Measurements from ENCODE around the gene MYO1E.

Gene MYO1E

DNA sequence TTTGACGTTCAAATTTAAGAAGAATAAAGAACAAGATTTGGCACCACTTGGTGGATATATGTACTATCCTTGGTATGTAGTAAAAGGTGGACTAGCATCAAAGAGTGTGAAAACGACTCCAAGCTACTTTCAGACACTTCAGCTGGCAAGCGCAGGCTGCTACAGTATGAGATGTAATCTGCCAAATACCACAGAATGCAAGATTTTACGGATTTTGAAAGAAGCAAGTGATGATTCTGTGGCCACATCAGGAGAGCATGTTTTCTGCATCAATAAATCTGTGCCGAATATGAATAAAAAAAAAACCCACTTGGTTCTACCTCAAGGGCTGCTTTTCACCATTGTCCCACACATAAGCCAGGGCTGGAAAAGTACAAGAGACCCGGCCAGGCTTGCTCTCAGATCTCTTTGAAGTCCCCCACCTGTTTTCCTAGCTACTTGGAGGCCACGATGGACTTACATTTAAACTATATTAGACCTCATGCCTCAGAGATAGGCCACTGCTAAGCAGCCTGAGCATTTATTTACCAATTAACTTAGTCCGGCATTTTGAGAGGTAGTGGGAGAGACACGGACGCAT, 37.4 kb downstream of the MYO1E start:
- Histone ChIP-seq H3K9ac (ENCODE audit: low read length) (no peak overlapping the region), H3K27ac (ENCODE audit: low read depth, low read length) (no peak overlapping the region), H3K4me3 (ENCODE audit: low read depth, low read length) (no peak overlapping the region)

DNA sequence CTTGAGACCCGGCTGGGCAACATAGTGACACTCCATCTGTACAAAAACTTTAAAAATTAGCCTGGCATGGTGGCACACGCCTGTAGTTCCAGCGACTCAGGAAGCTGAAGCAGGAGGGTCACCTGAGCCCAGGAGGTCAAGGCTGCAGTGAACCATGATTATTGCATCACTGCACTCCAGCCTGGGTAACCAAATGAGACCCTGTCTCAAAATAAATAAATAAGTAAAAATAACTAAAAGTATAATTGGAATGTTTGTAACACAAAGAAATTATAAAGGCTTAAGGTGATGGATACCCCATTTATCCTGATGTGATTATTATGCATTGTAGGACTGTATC, 38.6 kb downstream of the MYO1E start:
- no peak overlapping the region for H3K27ac ChIP-seq (ENCODE audit: low read depth, low read length)

More for the DNA sequence above, 37.4 kb downstream of the MYO1E start:
- H3K36me3 ChIP-seq (ENCODE audit: control insufficient read depth, insufficient read depth, low read length): no peaks in the 10 kb centered on the region
- no peaks in the 10 kb centered on the region for H3K9me3 ChIP-seq (ENCODE audit: control insufficient read depth, insufficient read depth, low read depth, low read length)
- H3K27me3 ChIP-seq (ENCODE audit: control insufficient read depth, insufficient read depth, low read length): no peaks in the 10 kb centered on the region
- peaks cover 18% of the 10 kb centered on the region for H3K4me1 ChIP-seq (ENCODE audit: control insufficient read depth, insufficient read depth, low read length)

GRCh38 chr15:59333401-59334075, 39.1 kb downstream of the MYO1E start:
- H3K9ac ChIP-seq (ENCODE audit: low read length): no peak overlapping the region
- no peaks in the 10 kb centered on the region for H3K27me3 ChIP-seq (ENCODE audit: control insufficient read depth, insufficient read depth, low read length)
- H3K9me3 ChIP-seq (ENCODE audit: control insufficient read depth, insufficient read depth, low read depth, low read length): no peaks in the 10 kb centered on the region
- no peaks in the 10 kb centered on the region for H3K36me3 ChIP-seq (ENCODE audit: control insufficient read depth, insufficient read depth, low read length)
- peaks cover 31% of the 10 kb centered on the region for H3K4me1 ChIP-seq (ENCODE audit: control insufficient read depth, insufficient read depth, low read length)
- H3K27ac ChIP-seq (ENCODE audit: low read depth, low read length): no peak overlapping the region
- no peak overlapping the region for H3K4me3 ChIP-seq (ENCODE audit: low read depth, low read length)

More for the DNA sequence above, 38.6 kb downstream of the MYO1E start:
- H3K9ac ChIP-seq (ENCODE audit: low read length): no peak overlapping the region
- no peaks in the 10 kb centered on the region for H3K9me3 ChIP-seq (ENCODE audit: control insufficient read depth, insufficient read depth, low read depth, low read length)
- H3K4me1 ChIP-seq (ENCODE audit: control insufficient read depth, insufficient read depth, low read length): peaks cover 26% of the 10 kb centered on the region
- H3K4me3 ChIP-seq (ENCODE audit: low read depth, low read length): no peak overlapping the region
- no peaks in the 10 kb centered on the region for H3K27me3 ChIP-seq (ENCODE audit: control insufficient read depth, insufficient read depth, low read length)
- no peaks in the 10 kb centered on the region for H3K36me3 ChIP-seq (ENCODE audit: control insufficient read depth, insufficient read depth, low read length)

- H3K4me1 ChIP-seq (ENCODE audit: control insufficient read depth, insufficient read depth, low read length): peaks cover 34% of the 10 kb centered on the region
- H3K36me3 ChIP-seq (ENCODE audit: control insufficient read depth, insufficient read depth, low read length): no peaks in the 10 kb centered on the region
- no peak overlapping the region for H3K4me3 ChIP-seq (ENCODE audit: low read depth, low read length)
- H3K27me3 ChIP-seq (ENCODE audit: control insufficient read depth, insufficient read depth, low read length): no peaks in the 10 kb centered on the region
- H3K9ac ChIP-seq (ENCODE audit: low read length): no peak overlapping the region
- no peaks in the 10 kb centered on the region for H3K9me3 ChIP-seq (ENCODE audit: control insufficient read depth, insufficient read depth, low read depth, low read length)
- H3K27ac ChIP-seq (ENCODE audit: low read depth, low read length): no peak overlapping the region
These were observed 40.7 kb downstream of the MYO1E start for GRCh38 chr15:59332009-59332408.

DNA sequence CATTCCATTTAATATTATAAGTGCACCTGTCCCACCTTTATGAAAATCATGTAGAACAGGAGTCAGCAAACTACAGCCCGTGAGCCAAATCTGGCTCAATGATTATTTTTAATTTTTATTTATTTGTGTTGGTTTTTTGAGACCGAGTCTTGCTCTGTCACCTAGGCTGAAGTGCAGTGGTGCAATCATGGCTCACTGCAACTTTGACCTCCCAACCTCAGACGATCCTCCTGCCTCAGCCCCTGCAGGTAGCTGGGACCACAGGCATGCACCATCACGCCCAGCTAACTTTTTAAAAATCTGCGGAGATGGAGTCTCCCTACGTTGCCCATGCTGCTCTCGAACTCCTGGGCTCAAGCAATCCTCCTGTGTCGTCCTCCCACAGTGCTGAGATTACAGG, 42.0 kb downstream of the MYO1E start:
- H3K27ac ChIP-seq (ENCODE audit: low read depth, low read length): no peak overlapping the region
- H3K36me3 ChIP-seq (ENCODE audit: control insufficient read depth, insufficient read depth, low read length): no peaks in the 10 kb centered on the region
- no peak overlapping the region for H3K4me3 ChIP-seq (ENCODE audit: low read depth, low read length)
- H3K4me1 ChIP-seq (ENCODE audit: control insufficient read depth, insufficient read depth, low read length): peaks cover 38% of the 10 kb centered on the region
- no peaks in the 10 kb centered on the region for H3K9me3 ChIP-seq (ENCODE audit: control insufficient read depth, insufficient read depth, low read depth, low read length)
- no peak overlapping the region for H3K9ac ChIP-seq (ENCODE audit: low read length)
- H3K27me3 ChIP-seq (ENCODE audit: control insufficient read depth, insufficient read depth, low read length): no peaks in the 10 kb centered on the region

- no peak overlapping the region for H3K4me3 ChIP-seq (ENCODE audit: low read depth, low read length)
- H3K27me3 ChIP-seq (ENCODE audit: control insufficient read depth, insufficient read depth, low read length): no peaks in the 10 kb centered on the region
- H3K9me3 ChIP-seq (ENCODE audit: control insufficient read depth, insufficient read depth, low read depth, low read length): no peaks in the 10 kb centered on the region
- peaks cover 38% of the 10 kb centered on the region for H3K4me1 ChIP-seq (ENCODE audit: control insufficient read depth, insufficient read depth, low read length)
- no peaks in the 10 kb centered on the region for H3K36me3 ChIP-seq (ENCODE audit: control insufficient read depth, insufficient read depth, low read length)
- no peak overlapping the region for H3K9ac ChIP-seq (ENCODE audit: low read length)
- no peak overlapping the region for H3K27ac ChIP-seq (ENCODE audit: low read depth, low read length)
These were observed 42.9 kb downstream of the MYO1E start for GRCh38 chr15:59329570-59330350.

DNA sequence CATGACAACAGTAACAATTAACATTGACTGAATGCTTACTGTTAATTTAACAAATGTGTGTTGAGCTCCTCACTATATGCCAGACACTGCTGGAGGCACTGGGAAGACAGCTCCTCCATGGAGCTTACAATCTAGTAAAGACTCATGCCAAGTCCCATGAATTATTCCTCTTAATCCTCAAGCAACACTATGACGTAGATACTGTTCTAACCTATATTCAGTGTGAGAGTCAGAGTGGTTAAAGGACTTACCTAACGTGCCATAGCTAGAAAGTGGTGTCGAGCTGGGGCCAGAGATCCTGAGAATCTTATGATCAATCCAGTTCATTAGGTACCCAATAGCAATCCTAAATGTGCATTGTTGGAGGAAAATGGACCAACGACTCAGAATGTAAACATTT, 43.6 kb downstream of the MYO1E start:
- Histone ChIP-seq H3K9me3 (ENCODE audit: control insufficient read depth, insufficient read depth, low read depth, low read length) (no peaks in the 10 kb centered on the region), H3K4me3 (ENCODE audit: low read depth, low read length) (no peak overlapping the region), H3K9ac (ENCODE audit: low read length) (no peak overlapping the region), H3K27ac (ENCODE audit: low read depth, low read length) (no peak overlapping the region), H3K36me3 (ENCODE audit: control insufficient read depth, insufficient read depth, low read length) (no peaks in the 10 kb centered on the region), H3K27me3 (ENCODE audit: control insufficient read depth, insufficient read depth, low read length) (no peaks in the 10 kb centered on the region), H3K4me1 (ENCODE audit: control insufficient read depth, insufficient read depth, low read length) (peaks cover 38% of the 10 kb centered on the region)

DNA sequence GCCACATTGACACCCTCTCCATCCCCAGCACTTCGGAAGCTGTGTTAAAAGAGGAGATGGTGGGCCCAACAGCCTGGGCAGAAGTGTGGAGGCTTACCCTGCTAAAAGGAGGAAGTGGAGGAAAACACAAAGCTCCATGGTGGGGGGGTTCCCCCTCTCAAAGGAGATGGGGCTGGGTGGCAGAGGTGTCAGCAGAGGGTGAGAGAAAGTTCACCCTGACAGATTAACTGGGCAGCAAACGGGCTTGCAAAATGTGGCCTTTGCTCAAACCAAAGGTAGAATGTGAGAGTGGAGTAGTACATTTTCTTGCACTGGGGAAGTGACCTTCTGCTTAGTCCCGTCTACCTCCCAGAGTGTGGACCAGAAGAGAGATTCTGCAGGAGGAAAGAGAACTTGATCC, 44.7 kb downstream of the MYO1E start:
- no peaks in the 10 kb centered on the region for H3K9me3 ChIP-seq (ENCODE audit: control insufficient read depth, insufficient read depth, low read depth, low read length)
- no peak overlapping the region for H3K9ac ChIP-seq (ENCODE audit: low read length)
- peaks cover 35% of the 10 kb centered on the region for H3K4me1 ChIP-seq (ENCODE audit: control insufficient read depth, insufficient read depth, low read length)
- H3K27ac ChIP-seq (ENCODE audit: low read depth, low read length): no peak overlapping the region
- H3K27me3 ChIP-seq (ENCODE audit: control insufficient read depth, insufficient read depth, low read length): no peaks in the 10 kb centered on the region
- no peak overlapping the region for H3K4me3 ChIP-seq (ENCODE audit: low read depth, low read length)
- no peaks in the 10 kb centered on the region for H3K36me3 ChIP-seq (ENCODE audit: control insufficient read depth, insufficient read depth, low read length)

DNA sequence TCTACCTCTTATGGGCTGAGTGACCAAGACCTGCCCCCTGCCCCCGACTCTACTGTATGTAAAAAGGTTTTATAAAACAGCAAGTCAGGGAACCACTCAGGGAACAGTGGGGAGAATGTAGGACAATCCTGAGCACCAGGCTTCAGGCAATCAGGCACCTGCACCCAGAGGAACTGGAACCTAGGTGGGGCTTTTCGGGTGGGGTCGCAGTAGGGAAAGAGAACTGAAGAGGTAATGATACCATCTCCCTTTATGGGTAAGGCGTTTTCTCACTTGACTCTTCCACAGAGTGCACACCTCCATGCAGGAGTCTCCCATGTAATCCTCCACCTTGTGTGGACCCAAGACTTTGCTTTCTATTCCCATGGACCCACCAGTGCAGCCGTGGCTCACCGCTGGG, 45.8 kb downstream of the MYO1E start:
- Histone ChIP-seq H3K36me3 (ENCODE audit: control insufficient read depth, insufficient read depth, low read length) (no peaks in the 10 kb centered on the region), H3K27me3 (ENCODE audit: control insufficient read depth, insufficient read depth, low read length) (no peaks in the 10 kb centered on the region), H3K9ac (ENCODE audit: low read length) (no peak overlapping the region), H3K9me3 (ENCODE audit: control insufficient read depth, insufficient read depth, low read depth, low read length) (no peaks in the 10 kb centered on the region), H3K4me3 (ENCODE audit: low read depth, low read length) (no peak overlapping the region), H3K27ac (ENCODE audit: low read depth, low read length) (no peak overlapping the region), H3K4me1 (ENCODE audit: control insufficient read depth, insufficient read depth, low read length) (peaks cover 26% of the 10 kb centered on the region)

DNA sequence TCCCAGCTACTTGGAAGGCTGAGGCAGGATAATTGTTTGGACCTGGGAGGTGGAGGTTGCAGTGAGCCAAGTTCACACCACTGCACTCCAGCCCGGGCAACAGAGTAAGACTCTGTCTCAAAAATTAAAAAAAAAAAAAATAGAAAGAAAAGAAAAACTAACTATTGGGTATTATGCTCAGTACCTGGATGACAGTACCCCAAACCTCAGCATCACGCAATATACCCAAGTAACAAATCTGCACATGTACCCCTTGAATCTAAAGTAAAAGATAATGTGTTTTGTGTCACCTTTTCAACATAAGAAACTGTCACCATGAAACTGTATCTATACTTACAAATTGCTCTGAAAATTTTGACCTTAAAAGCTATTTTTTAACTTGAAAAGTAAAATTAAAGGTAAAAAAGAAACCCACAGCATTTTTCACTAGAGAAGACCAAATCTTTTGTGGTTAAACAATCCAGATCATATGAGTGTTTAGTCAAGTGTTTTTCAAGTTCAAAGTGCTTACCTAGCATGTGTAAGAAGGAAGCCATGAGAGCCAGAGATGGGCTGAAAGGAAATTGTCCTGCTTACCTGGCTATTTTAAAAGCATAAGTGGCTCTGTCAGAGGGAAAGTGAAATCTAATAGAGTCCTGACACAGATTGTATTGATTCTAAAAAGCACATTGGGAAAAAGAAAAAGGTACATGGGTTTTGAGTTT, 50.5 kb downstream of the MYO1E start:
- peaks cover 3% of the 10 kb centered on the region; the same call in 1 of the 2 replicates for H3K9me3 ChIP-seq (ENCODE audit: control insufficient read depth, insufficient read depth, low read depth, low read length)
- no peak overlapping the region for H3K27ac ChIP-seq (ENCODE audit: low read depth, low read length)
- no peaks in the 10 kb centered on the region for H3K27me3 ChIP-seq (ENCODE audit: control insufficient read depth, insufficient read depth, low read length)
- no peak overlapping the region for H3K4me3 ChIP-seq (ENCODE audit: low read depth, low read length)
- H3K9ac ChIP-seq (ENCODE audit: low read length): no peak overlapping the region
- H3K36me3 ChIP-seq (ENCODE audit: control insufficient read depth, insufficient read depth, low read length): no peaks in the 10 kb centered on the region
- peaks cover 5% of the 10 kb centered on the region for H3K4me1 ChIP-seq (ENCODE audit: control insufficient read depth, insufficient read depth, low read length)
